Subcutaneous adipose tissue (tissue), 4 donors: ENCODE results near the gene PRKCB. TPM values are rescaled to one million over a fixed set of nuclear protein-coding genes. Genes with fewer than 3 reads are reported as not detected.

Experiments used
- total RNA-seq, 4 donors: library from RNA; depleted of rRNA; stranded (reverse); fragments of >200 nt; gene quantifications; one replicate each; pipeline ENCODE4 v1.1.0, GENCODE V29; 2016
- TF ChIP-seq, protein P1 (sequence below): fragments of 450-650 bp; IDR thresholded peaks from one replicate; pipeline ENCODE4 v1.5.1; 2016; ENCODE audit warnings: low read depth, mild to moderate bottlenecking, control low read depth, antibody characterized with exemption, moderate library complexity

PRKCB gene
- total RNA-seq, 4 donors from 2014 or later = 3.4 to 16.5 (median 5.7) TPM

DNA sequence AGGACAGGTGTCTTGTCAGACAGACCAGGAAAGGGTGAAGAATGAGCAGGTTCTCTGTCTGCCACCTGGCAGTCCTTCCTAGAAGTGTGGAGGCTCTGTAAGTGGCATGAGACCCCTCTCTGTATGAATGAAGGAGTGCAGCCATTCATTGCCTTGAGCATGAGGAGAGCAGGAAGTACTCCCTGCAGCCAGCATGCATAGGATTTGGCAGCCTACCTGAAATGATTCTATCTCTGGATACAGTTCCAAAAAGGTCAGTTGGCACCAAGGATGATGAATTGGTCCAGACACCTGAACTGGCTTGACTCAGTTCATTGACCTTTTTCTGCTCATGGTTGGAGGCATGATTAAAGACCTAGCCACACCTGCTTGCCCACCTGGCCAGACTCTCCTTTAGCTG lies 163.0 kb downstream of the PRKCB start:
- TF ChIP-seq, protein P1, sequence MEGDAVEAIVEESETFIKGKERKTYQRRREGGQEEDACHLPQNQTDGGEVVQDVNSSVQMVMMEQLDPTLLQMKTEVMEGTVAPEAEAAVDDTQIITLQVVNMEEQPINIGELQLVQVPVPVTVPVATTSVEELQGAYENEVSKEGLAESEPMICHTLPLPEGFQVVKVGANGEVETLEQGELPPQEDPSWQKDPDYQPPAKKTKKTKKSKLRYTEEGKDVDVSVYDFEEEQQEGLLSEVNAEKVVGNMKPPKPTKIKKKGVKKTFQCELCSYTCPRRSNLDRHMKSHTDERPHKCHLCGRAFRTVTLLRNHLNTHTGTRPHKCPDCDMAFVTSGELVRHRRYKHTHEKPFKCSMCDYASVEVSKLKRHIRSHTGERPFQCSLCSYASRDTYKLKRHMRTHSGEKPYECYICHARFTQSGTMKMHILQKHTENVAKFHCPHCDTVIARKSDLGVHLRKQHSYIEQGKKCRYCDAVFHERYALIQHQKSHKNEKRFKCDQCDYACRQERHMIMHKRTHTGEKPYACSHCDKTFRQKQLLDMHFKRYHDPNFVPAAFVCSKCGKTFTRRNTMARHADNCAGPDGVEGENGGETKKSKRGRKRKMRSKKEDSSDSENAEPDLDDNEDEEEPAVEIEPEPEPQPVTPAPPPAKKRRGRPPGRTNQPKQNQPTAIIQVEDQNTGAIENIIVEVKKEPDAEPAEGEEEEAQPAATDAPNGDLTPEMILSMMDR = no peak

DNA sequence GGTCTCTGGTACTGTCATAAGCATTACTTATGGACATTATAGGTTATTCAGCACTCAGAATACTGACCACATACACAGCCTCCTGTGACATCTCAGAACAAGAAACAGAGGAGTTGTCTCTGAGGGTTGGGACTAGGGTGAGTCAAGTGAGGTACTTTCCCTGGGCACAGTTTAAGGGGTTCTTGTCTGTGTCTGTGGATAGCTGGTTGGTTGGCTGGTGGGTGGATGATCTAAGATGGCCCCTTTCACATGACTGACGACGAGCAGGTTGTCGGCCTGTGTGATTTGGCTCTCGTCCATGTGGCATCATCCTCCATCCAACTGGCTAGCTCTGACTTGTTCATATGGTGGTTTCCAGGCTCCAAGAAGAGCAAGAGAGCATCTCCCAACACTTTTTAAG lies 163.9 kb downstream of the PRKCB start:
- TF ChIP-seq, protein P1 = no peak

DNA sequence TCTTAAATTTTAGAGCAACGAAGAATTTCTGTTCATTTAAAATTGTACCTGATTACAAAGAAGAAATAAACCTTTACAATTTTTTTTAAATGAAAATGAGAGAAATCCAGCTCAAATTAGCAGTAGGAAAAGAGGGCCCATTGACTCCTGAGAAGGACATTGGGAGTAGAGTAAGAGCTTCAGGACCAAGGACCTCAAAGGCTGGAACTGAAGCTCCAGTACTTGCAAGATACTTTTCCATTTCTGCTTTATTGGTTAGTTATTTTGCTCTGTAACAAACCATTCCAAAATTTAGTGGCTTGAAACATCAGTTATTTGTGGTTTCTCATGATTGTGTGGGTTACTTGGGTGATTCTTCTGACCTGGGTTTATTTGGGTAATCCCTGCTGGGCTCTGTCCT lies 165.9 kb downstream of the PRKCB start:
- TF ChIP-seq, protein P1 = no peak

DNA sequence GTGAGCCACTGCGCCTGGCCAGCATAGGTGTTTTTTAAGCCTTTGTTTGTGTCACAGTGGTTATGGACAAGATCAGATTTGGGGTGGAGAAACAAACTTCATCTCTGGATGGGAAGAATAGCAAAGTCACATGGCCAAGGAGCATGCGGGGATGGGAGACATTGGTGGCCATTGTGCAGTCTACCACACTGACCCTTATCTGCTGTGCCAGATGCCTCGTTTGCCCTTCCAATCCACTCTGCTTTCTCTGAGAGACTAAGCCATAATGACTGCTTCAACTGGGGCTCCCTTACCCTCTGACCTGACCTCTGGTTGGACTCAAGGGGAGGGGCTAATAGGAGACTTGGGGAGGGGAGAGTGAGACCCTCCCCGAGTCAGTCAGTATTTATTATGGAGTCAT lies 166.8 kb downstream of the PRKCB start:
- TF ChIP-seq, protein P1 = no peak

DNA sequence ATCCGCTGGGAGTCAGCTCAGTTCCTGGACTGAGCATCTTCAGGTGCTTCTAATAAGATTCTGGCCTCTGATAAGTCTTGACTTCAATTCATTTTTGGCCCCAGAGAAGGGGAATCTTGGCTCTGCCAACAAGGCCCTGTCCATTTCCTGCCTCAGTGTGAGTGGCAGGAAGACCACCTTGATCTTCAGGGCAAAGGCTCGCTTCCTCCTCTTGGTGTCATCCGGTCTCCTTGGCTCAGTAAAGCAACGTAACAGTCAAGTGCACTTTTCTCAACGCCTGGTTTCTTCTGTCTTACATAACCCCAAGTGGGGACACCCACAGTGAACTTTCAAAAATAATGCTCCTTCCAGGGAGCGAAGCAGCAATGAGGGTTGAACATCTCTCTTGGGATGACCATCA lies 169.8 kb downstream of the PRKCB start:
- TF ChIP-seq, protein P1 = no peak

DNA sequence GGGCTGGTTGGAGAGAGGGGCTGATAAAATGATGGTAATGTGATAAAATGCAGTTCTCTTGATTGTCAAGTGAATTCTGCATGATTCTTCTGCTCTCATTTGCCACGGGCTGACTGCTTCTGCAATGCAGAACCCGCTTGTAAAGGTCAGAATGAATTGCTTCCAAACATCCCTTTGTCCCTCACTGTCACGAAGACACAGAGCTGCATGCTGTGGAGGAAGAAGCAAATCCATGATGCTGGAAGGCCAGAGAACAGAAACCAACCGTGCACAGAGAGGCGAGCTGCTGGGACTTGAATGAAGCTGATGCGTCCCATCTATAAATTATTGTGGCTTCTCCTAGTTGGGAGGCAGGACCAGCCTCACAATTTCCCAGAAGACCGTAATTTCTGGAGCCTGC lies 171.6 kb downstream of the PRKCB start:
- TF ChIP-seq, protein P1 = no peak

DNA sequence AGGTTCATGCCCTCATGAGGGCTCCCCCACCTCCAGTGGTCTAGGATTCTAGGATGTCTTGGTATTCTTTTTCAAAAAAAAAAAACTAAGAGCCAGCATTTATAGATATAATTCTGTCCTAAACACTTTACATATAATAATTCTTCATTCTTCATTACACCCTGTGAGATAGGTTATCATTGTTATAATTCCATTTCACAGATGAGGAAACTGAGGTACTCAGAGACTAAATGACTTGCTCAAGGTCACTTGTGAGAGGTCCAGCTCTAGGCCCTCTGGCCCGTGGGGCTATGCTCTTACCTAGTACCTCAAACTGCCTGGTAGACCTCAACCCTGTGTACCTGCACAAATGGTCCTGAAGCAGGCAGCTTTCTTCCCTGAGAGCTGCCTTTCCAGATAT lies 172.2 kb downstream of the PRKCB start:
- TF ChIP-seq, protein P1 = no peak
